ENCODE measurements around the gene TRIM33. TPM values are rescaled to one million over a fixed set of nuclear protein-coding genes. Genes with fewer than 3 reads are reported as not detected.

The TRIM33 gene
- total RNA-seq, 1 experiment from 2014 or later = 53.8 TPM

GRCh38 chr1:114521396-114522263 lies 10.6 kb upstream of the TRIM33 start:
- Histone ChIP-seq H2BK120ac (ENCODE audit: low read depth, low read length, poor library complexity, severe bottlenecking) (no peak overlapping the region), H3K4me1 (ENCODE audit: insufficient read depth, low read length) (no peaks in the 10 kb centered on the region), H3K4me2 (ENCODE audit: insufficient read depth, insufficient read length, low read length) (no peak overlapping the region), H2BK12ac (ENCODE audit: insufficient read length, low read depth, low read length) (no peak overlapping the region), H3K79me1 (ENCODE audit: insufficient read depth, low read depth, low read length, poor library complexity, severe bottlenecking) (no peaks in the 10 kb centered on the region), H2BK15ac (ENCODE audit: low read depth, low read length) (no peak overlapping the region), H3K23me2 (ENCODE audit: insufficient read length, low read depth, low read length, poor library complexity, severe bottlenecking) (peaks cover 3% of the 10 kb centered on the region), H3K79me2 (ENCODE audit: insufficient read depth, low read length) (no peaks in the 10 kb centered on the region), H3K56ac (ENCODE audit: insufficient read length, low read depth, low read length) (no peak overlapping the region), H2BK20ac (ENCODE audit: low read depth, low read length, poor library complexity, severe bottlenecking) (no peak overlapping the region), H3K23ac (ENCODE audit: insufficient read length, low read depth, low read length) (no peak overlapping the region), H3K27ac (ENCODE audit: insufficient read length, low read depth, low read length) (no peak overlapping the region), H2AFZ (ENCODE audit: low read length) (no peak overlapping the region), H4K5ac (ENCODE audit: insufficient read length, low read depth, low read length) (no peak overlapping the region), H3K9me3 (ENCODE audit: control insufficient read depth, low read depth, low read length) (no peaks in the 10 kb centered on the region), H4K8ac (replicated peaks; ENCODE audit: insufficient read length, low read depth, low read length) (no peak overlapping the region), H3K14ac (ENCODE audit: insufficient read depth, low read length) (no peak overlapping the region), H2AK5ac (ENCODE audit: insufficient read length, low read length) (no peak overlapping the region), H4K20me1 (ENCODE audit: control insufficient read depth, insufficient read depth, insufficient read length) (no peaks in the 10 kb centered on the region), H3K27me3 (ENCODE audit: insufficient read depth, low read length) (no peaks in the 10 kb centered on the region), H4K91ac (ENCODE audit: insufficient read length, low read depth, low read length) (no peak overlapping the region), H3K18ac (ENCODE audit: insufficient read length, low read depth, low read length) (no peak overlapping the region), H3K9ac (ENCODE audit: extremely low read depth, insufficient read length, low read length) (no peak overlapping the region), H2BK5ac (ENCODE audit: insufficient read length, low read length) (no peak overlapping the region), H3K4ac (ENCODE audit: low read depth, low read length) (no peak overlapping the region), H3T11ph (ENCODE audit: low read length) (no peak overlapping the region)
- Mint-ChIP-seq H3K9me3 (no peaks in the 10 kb centered on the region; a peak in 1 of 5 replicates), H3K4me1 (peaks cover 2 to 4% of the 10 kb centered on the region in 2 experiments; a peak in 2 of 4 replicates), H3K27ac (no peak overlapping the region), H3K4me3 (no peak overlapping the region), H3K27me3 (ENCODE audit: low read depth) (no peaks in the 10 kb centered on the region), H3K36me3 (ENCODE audit: insufficient read depth in 1 of 3, low read depth in 3 of 3) (no peaks in the 10 kb centered on the region)
- DNase-seq = no peak
- no peak for TF ChIP-seq CTCF (conservative IDR thresholded peaks at IDR 0.05)
- no CpG with 5 or more reads among the region's 8 CpGs for WGBS (ENCODE audit: extremely low coverage, insufficient read length, low lambda C conversion rate)

Data from H9 (cell line).